Astrocyte (in vitro differentiated cells and primary cell): ENCODE results near the gene RWDD1. TPM values are rescaled to one million over a fixed set of nuclear protein-coding genes. Genes with fewer than 3 reads are reported as not detected.
A peak's percentile ranks its signal among the peaks of the same experiment; 100 is the strongest.

ENCODE experiments used
- DNase-seq: peaks from one replicate; pipeline ENCODE4 v3.0.0-alpha.2; 2010; ENCODE audit warnings: low read depth
- FAIRE-seq: peaks from 2 replicates; lab custom pipeline; 2011; peaks lifted over from hg19 to GRCh38; lab: Jason Lieb, UNC
- H2AFZ ChIP-seq: 2 replicates; pipeline ENCODE4 v1.6.0; 2012; ENCODE audit warnings: low read depth, low read length, inconsistent platforms
- H3K27ac ChIP-seq: 2 replicates; pipeline ENCODE4 v1.5.1; 2011; ENCODE audit warnings: low read depth, low read length, inconsistent platforms
- H3K27me3 ChIP-seq: 2 replicates; pipeline ENCODE4 v1.6.0; 2011; ENCODE audit warnings: low read length, inconsistent platforms; ENCODE audit not compliant: insufficient read depth
- H3K36me3 ChIP-seq: 2 replicates; pipeline ENCODE4 v1.5.1; 2011; ENCODE audit warnings: low read length, inconsistent platforms; ENCODE audit not compliant: insufficient read depth
- H3K4me1 ChIP-seq: 2 replicates; pipeline ENCODE4 v1.5.1; 2011; ENCODE audit warnings: low read length, inconsistent platforms; ENCODE audit not compliant: insufficient read depth
- H3K4me2 ChIP-seq: 2 replicates; pipeline ENCODE4 v1.6.0; 2012; ENCODE audit warnings: low read length, inconsistent platforms
- H3K4me3 ChIP-seq: 2 replicates; pipeline ENCODE4 v1.5.1; 2011; ENCODE audit warnings: low read depth, mild to moderate bottlenecking, low read length, inconsistent platforms; ENCODE audit not compliant: insufficient read depth
- H3K79me2 ChIP-seq: 2 replicates; pipeline ENCODE4 v1.6.0; 2012; ENCODE audit warnings: mild to moderate bottlenecking, low read length, inconsistent platforms; ENCODE audit not compliant: insufficient read depth
- H3K9ac ChIP-seq: 2 replicates; pipeline ENCODE4 v1.6.0; 2012; ENCODE audit warnings: mild to moderate bottlenecking, low read length, inconsistent platforms
- H3K9me3 ChIP-seq: 2 replicates; pipeline ENCODE4 v1.5.1; 2012; ENCODE audit warnings: low read depth, mild to moderate bottlenecking, low read length, inconsistent platforms; ENCODE audit not compliant: insufficient read depth
- H4K20me1 ChIP-seq: 2 replicates; pipeline ENCODE4 v1.6.0; 2012; ENCODE audit warnings: low read length, inconsistent platforms; ENCODE audit not compliant: insufficient read depth
- H3K27ac Mint-ChIP-seq: one replicate; pipeline ENCODE4 v1.8.0; 2021; ENCODE audit warnings: mild to moderate bottlenecking, mixed read lengths; ENCODE audit not compliant: unreplicated experiment
- H3K27me3 Mint-ChIP-seq: one replicate; pipeline ENCODE4 v1.8.0; 2021; ENCODE audit warnings: low read depth, mixed read lengths; ENCODE audit not compliant: unreplicated experiment
- H3K36me3 Mint-ChIP-seq: one replicate; pipeline ENCODE4 v1.8.0; 2021; ENCODE audit warnings: low read depth, mixed read lengths; ENCODE audit not compliant: unreplicated experiment
- H3K4me1 Mint-ChIP-seq: one replicate; pipeline ENCODE4 v1.8.0; 2021; ENCODE audit warnings: low read depth, mixed read lengths; ENCODE audit not compliant: unreplicated experiment
- H3K4me3 Mint-ChIP-seq: one replicate; pipeline ENCODE4 v1.8.0; 2021; ENCODE audit warnings: mild to moderate bottlenecking, moderate library complexity, mixed read lengths; ENCODE audit not compliant: unreplicated experiment
- H3K9me3 Mint-ChIP-seq: one replicate; pipeline ENCODE4 v1.8.0; 2021; ENCODE audit warnings: mild to moderate bottlenecking, mixed read lengths; ENCODE audit not compliant: unreplicated experiment
- CTCF ChIP-seq: IDR thresholded peaks from 2 replicates; pipeline ENCODE4 v1.5.1; 2011; ENCODE audit warnings: low read depth, mild to moderate bottlenecking, inconsistent platforms, low read length, moderate library complexity; ENCODE audit not compliant: insufficient read depth
- EZH2 ChIP-seq: IDR thresholded peaks from 2 replicates; pipeline ENCODE4 v1.6.1; 2012; ENCODE audit warnings: mild to moderate bottlenecking, low read length, inconsistent platforms; ENCODE audit not compliant: insufficient read depth
- total RNA-seq: library from RNA; stranded (reverse); gene quantifications from 2 replicates; pipeline ENCODE4 v1.2.1, GENCODE V29; 2021

Gene RWDD1
- total RNA-seq, 1 donor from 2014 or later: 45.1 TPM

DNA sequence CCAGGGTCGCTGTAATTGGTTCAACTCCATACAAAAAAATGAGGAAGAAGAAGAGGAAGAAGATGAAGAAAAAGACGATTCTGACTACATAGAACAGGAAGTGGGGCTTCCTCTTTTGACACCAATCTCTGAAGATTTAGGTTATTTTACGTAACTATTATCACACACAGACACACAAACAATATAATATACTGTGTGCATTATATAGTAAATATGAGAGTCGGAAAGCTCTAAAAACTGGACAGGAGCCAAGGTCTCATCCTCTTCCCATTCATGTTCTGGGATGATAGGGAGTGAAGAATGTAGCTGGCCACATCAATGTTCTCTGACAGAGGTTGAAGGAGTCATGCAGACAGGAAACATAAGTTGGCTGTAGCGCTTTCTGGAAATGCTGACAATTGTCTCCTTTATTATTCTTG is 58.3 kb downstream of the RWDD1 start:
- no peaks in the 10 kb centered on the region for H3K27me3 Mint-ChIP-seq
- Histone ChIP-seq H3K9ac (no peak overlapping the region), H2AFZ (no peak overlapping the region), H3K4me3 (no peak overlapping the region), H3K9me3 (no peaks in the 10 kb centered on the region), H3K36me3 (no peaks in the 10 kb centered on the region), H3K27ac (no peak overlapping the region), H3K4me2 (no peak overlapping the region), H3K4me1 (no peaks in the 10 kb centered on the region), H3K79me2 (no peaks in the 10 kb centered on the region), H3K27me3 (no peaks in the 10 kb centered on the region), H4K20me1 (no peaks in the 10 kb centered on the region)
- H3K27ac Mint-ChIP-seq: no peak overlapping the region
- H3K4me1 Mint-ChIP-seq: peaks cover 7% of the 10 kb centered on the region
- DNase-seq (no peak), FAIRE-seq (no peak)
- H3K4me3 Mint-ChIP-seq: no peak overlapping the region
- TF ChIP-seq CTCF (no peak), EZH2 (no peak)
- H3K9me3 Mint-ChIP-seq: no peaks in the 10 kb centered on the region
- H3K36me3 Mint-ChIP-seq: peaks cover 9% of the 10 kb centered on the region

GRCh38 chr6:116631379-116631990 is 60.2 kb downstream of the RWDD1 start:
- H3K9me3 Mint-ChIP-seq: no peaks in the 10 kb centered on the region
- H4K20me1 ChIP-seq: no peaks in the 10 kb centered on the region
- DNase-seq (no peak), FAIRE-seq (no peak)
- H3K9ac ChIP-seq: no peak overlapping the region
- H3K4me3 Mint-ChIP-seq: no peak overlapping the region
- TF ChIP-seq EZH2: no peak
- no peak for TF ChIP-seq CTCF
- no peaks in the 10 kb centered on the region for H3K27me3 Mint-ChIP-seq
- H3K27ac Mint-ChIP-seq: no peak overlapping the region
- no peaks in the 10 kb centered on the region for H3K36me3 ChIP-seq
- H3K4me3 ChIP-seq: no peak overlapping the region
- no peaks in the 10 kb centered on the region for H3K79me2 ChIP-seq
- no peak overlapping the region for H3K4me2 ChIP-seq
- H3K27ac ChIP-seq: no peak overlapping the region
- no peak overlapping the region for H2AFZ ChIP-seq
- no peaks in the 10 kb centered on the region for H3K9me3 ChIP-seq
- peaks cover 11% of the 10 kb centered on the region for H3K36me3 Mint-ChIP-seq
- H3K4me1 Mint-ChIP-seq: peaks cover 7% of the 10 kb centered on the region
- no peaks in the 10 kb centered on the region for H3K4me1 ChIP-seq
- no peaks in the 10 kb centered on the region for H3K27me3 ChIP-seq

GRCh38 chr6:116633685-116634084 is 62.4 kb downstream of the RWDD1 start:
- H3K36me3 ChIP-seq: no peaks in the 10 kb centered on the region
- no peaks in the 10 kb centered on the region for H4K20me1 ChIP-seq
- no peak overlapping the region for H3K9ac ChIP-seq
- H3K4me2 ChIP-seq: no peak overlapping the region
- TF ChIP-seq EZH2: no peak
- TF ChIP-seq CTCF: peak; percentile 13
- Mint-ChIP-seq H3K4me3 (no peak overlapping the region), H3K36me3 (peaks cover 9% of the 10 kb centered on the region), H3K27me3 (no peaks in the 10 kb centered on the region), H3K4me1 (peaks cover 7% of the 10 kb centered on the region), H3K9me3 (no peaks in the 10 kb centered on the region), H3K27ac (no peak overlapping the region)
- H2AFZ ChIP-seq: no peak overlapping the region
- H3K27ac ChIP-seq: no peak overlapping the region
- no peaks in the 10 kb centered on the region for H3K79me2 ChIP-seq
- DNase-seq: no peak
- no peaks in the 10 kb centered on the region for H3K4me1 ChIP-seq
- no peaks in the 10 kb centered on the region for H3K9me3 ChIP-seq
- H3K27me3 ChIP-seq: no peaks in the 10 kb centered on the region
- H3K4me3 ChIP-seq: no peak overlapping the region
- FAIRE-seq: no peak
